Hepatic stellate cell (primary cell): ENCODE measurements around the gene LAMB4.

Experiments used
- DNase-seq: peaks from one replicate; pipeline ENCODE4 v3.0.0; 2011; ENCODE audit warnings: low spot score

LAMB4 gene

GRCh38 chr7:108012499-108013430, 117.4 kb downstream of the LAMB4 start:
- no peak for DNase-seq

- no peak for DNase-seq
Measured at GRCh38 chr7:108010377-108010776, 119.8 kb downstream of the LAMB4 start.

- no peak for DNase-seq
Measured at GRCh38 chr7:108009873-108010272, 120.3 kb downstream of the LAMB4 start.

- DNase-seq: no peak
Measured at GRCh38 chr7:108008827-108009226, 121.3 kb downstream of the LAMB4 start.

GRCh38 chr7:108008240-108008639, 121.9 kb downstream of the LAMB4 start:
- no peak for DNase-seq

- no peak for DNase-seq
Measured at GRCh38 chr7:108007762-108008161, 122.4 kb downstream of the LAMB4 start.

GRCh38 chr7:108007261-108007660, 122.9 kb downstream of the LAMB4 start:
- DNase-seq: no peak

- peak; percentile 43 for DNase-seq
Measured at GRCh38 chr7:108004220-108005142, 125.7 kb downstream of the LAMB4 start.

- DNase-seq: no peak
Measured at GRCh38 chr7:108003599-108003935, 126.6 kb downstream of the LAMB4 start.

GRCh38 chr7:108002726-108003598, 127.2 kb downstream of the LAMB4 start, which contains the start of gene LAMB1:
TSS of gene LAMB1 (minus strand) at chr7:108003161. CDS start at chr7:108002885, 276 bp downstream.
- peak; percentile 83 for DNase-seq

- DNase-seq: peak; percentile 53
Measured at GRCh38 chr7:108001764-108002725, 128.1 kb downstream of the LAMB4 start.

GRCh38 chr7:108000875-108001763, 129.0 kb downstream of the LAMB4 start:
- no peak for DNase-seq

GRCh38 chr7:107999779-108000560, 130.2 kb downstream of the LAMB4 start:
- no peak for DNase-seq

GRCh38 chr7:107998660-107999480, 131.3 kb downstream of the LAMB4 start:
- DNase-seq: no peak

- DNase-seq: no peak
Measured at GRCh38 chr7:107998150-107998549, 132.0 kb downstream of the LAMB4 start.

- no peak for DNase-seq
Measured at GRCh38 chr7:107996072-107996882, 133.9 kb downstream of the LAMB4 start.
